Muscle layer of colon (tissue), 2 donors: Measurements from ENCODE around the gene PIH1D1.
"Not testable (repeated sequence)": the region's sequence is repeated elsewhere in the genome, so short reads cannot be mapped to it uniquely, and the experiment has no call there.

Source experiments
- H3K27ac ChIP-seq: one replicate; pipeline ENCODE4 v1.7.0; 2013; ENCODE audit warnings: low read depth, mild to moderate bottlenecking, low read length, moderate library complexity
- H3K27me3 ChIP-seq, 2 donors: one replicate each; pipeline ENCODE4 v1.7.0; 2013; ENCODE audit warnings: low read length in 2 of 2, mild to moderate bottlenecking in 2 of 2; ENCODE audit not compliant: insufficient read depth in 2 of 2, control insufficient read depth in 1 of 2
- H3K36me3 ChIP-seq: one replicate; pipeline ENCODE4 v1.7.0; 2013; ENCODE audit warnings: mild to moderate bottlenecking, low read length; ENCODE audit not compliant: insufficient read depth
- H3K4me1 ChIP-seq: one replicate; pipeline ENCODE4 v1.7.0; 2013; ENCODE audit warnings: mild to moderate bottlenecking, low read length; ENCODE audit not compliant: insufficient read depth
- H3K4me3 ChIP-seq, 2 donors: one replicate each; pipeline ENCODE4 v1.7.0; 2013; ENCODE audit warnings: low read length in 2 of 2, low read depth in 1 of 2, mild to moderate bottlenecking in 1 of 2, moderate library complexity in 1 of 2
- H3K9ac ChIP-seq: one replicate; pipeline ENCODE4 v1.7.0; 2013; ENCODE audit warnings: low read length
- H3K9me3 ChIP-seq: one replicate; pipeline ENCODE4 v1.7.0; 2013; ENCODE audit warnings: mild to moderate bottlenecking, low read length
- donor health status: abdominal sarcoma.
- donor health status: Adenocarcinoma of cecum.

The PIH1D1 gene

DNA sequence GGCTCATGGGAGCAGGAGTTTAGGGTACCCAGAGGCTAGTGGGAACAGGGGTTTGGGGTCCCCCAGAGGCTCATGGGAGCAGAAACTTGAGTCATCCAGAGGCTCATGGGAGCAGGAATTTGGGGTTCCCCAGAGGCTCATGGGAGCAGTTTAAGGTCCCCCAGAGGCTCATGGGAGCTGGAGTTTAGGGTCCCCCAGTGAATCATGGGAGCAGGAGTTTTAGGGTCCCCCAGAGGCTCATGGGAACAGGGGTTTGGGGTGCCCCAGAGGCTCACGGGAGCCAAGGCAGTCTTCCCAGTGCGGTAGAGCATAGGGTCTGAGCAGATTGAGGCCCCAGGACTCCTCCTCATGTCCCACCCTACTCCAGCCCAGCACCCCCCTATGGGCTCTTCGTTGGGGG is 13.8 kb upstream of the PIH1D1 start:
- no peak overlapping the region for H3K9ac ChIP-seq
- no peaks in the 10 kb centered on the region for H3K9me3 ChIP-seq
- H3K4me3 ChIP-seq = no peak overlapping the region
- H3K4me1 ChIP-seq = no peaks in the 10 kb centered on the region
- no peaks in the 10 kb centered on the region for H3K36me3 ChIP-seq
- H3K27ac ChIP-seq = no peak overlapping the region
- no peaks in the 10 kb centered on the region for H3K27me3 ChIP-seq

DNA sequence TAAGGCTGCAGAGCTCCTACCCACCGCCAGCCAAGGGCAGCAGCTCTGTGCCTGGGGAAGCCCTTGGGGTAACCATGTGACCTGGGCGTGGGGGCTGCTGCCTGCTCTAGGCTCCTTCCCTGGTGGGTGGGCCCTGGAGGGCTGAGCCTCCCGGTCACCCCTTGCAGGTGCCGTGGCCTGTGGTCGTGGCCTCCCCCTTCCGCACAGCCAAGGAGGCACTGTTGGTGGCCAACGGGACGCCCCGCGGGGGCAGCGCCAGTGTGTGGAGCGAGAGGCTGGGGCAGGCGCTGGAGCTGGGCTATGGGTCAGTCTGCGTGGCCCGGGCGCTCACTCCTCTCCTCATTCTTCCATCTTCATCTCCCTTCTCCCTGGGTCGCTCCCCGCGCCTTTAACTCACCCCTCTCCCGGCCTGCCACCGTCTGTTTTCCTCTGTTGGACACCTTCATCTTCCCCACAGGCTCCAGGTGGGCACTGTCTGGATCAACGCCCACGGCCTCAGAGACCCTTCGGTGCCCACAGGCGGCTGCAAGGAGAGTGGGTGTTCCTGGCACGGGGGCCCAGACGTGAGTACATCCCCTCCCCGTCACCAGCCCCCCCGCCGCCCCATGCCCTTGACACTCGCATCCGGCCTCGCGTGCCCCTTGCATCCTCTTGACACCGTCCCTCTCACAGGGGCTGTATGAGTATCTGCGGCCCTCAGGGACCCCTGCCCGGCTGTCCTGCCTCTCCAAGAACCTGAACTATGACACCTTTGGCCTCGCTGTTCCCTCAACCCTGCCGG is 12.5 kb upstream of the PIH1D1 start:
- Histone ChIP-seq H3K4me3 (no peak overlapping the region), H3K4me1 (no peaks in the 10 kb centered on the region), H3K9ac (no peak overlapping the region), H3K27ac (no peak overlapping the region), H3K27me3 (no peaks in the 10 kb centered on the region), H3K9me3 (no peaks in the 10 kb centered on the region), H3K36me3 (no peaks in the 10 kb centered on the region)

DNA sequence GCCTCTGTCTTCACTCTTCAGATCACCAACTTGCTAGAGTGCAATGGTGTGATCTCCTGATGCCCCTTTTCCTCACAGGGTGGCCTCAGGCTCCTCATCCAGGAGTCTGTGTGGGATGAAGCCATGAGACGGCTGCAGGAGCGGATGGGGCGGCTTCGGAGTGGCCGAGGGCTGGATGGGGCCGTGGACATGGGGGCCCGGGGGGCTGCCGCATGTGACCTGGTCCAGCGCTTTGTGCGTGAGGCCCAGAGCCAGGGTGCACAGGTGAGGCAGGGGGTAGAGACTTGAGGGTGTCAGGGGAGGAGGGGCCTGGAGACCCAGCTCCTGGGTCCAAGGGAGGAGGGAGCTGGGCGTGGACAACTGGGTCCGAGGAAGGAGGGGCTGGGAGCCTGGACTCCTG is 10.9 kb upstream of the PIH1D1 start:
- Histone ChIP-seq H3K9me3 (no peaks in the 10 kb centered on the region), H3K9ac (no peak overlapping the region), H3K4me3 (no peak overlapping the region), H3K27ac (no peak overlapping the region), H3K36me3 (no peaks in the 10 kb centered on the region), H3K4me1 (no peaks in the 10 kb centered on the region), H3K27me3 (no peaks in the 10 kb centered on the region)

DNA sequence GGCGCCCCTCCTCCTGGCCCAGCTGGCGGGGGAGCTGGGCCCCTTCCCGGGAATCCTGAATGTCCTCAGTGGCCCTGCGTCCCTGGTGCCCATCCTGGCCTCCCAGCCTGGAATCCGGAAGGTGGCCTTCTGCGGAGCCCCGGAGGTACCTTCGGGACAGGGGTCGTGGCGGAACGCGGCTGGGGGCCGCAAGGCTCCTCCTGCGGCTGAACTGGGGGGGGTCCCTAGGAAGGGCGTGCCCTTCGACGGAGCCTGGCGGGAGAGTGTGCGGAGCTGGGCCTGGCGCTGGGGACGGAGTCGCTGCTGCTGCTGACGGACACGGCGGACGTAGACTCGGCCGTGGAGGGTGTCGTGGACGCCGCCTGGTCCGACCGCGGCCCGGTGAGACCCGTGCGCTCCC is 10.0 kb upstream of the PIH1D1 start:
- H3K27me3 ChIP-seq = no peaks in the 10 kb centered on the region
- H3K27ac ChIP-seq = no peak overlapping the region
- H3K4me1 ChIP-seq = no peaks in the 10 kb centered on the region
- no peaks in the 10 kb centered on the region for H3K9me3 ChIP-seq
- no peaks in the 10 kb centered on the region for H3K36me3 ChIP-seq
- H3K9ac ChIP-seq = no peak overlapping the region
- H3K4me3 ChIP-seq = no peak overlapping the region

DNA sequence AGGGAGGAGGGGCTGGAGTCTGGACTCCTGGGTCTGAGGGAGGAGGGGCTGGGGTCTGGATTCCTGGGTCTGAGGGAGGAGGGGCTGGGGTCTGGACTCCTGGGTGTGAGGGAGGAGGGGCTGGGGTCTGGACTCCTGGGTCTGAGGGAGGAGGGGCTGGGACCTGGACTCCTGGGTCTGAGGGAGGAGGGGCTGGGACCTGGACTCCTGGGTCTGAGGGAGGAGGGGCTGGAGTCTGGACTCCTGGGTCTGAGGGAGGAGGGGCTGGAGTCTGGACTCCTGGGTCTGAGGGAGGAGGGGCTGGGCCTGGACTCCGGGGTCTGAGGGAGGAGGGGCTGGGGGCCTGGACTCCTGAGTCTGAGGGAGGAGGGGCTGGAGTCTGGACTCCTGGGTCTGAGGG is 9.5 kb upstream of the PIH1D1 start:
- H3K9me3 ChIP-seq, H3K4me1 ChIP-seq, H3K27ac ChIP-seq, H3K27me3 ChIP-seq, H3K4me3 ChIP-seq, H3K9ac ChIP-seq, H3K36me3 ChIP-seq: not testable (repeated sequence)

DNA sequence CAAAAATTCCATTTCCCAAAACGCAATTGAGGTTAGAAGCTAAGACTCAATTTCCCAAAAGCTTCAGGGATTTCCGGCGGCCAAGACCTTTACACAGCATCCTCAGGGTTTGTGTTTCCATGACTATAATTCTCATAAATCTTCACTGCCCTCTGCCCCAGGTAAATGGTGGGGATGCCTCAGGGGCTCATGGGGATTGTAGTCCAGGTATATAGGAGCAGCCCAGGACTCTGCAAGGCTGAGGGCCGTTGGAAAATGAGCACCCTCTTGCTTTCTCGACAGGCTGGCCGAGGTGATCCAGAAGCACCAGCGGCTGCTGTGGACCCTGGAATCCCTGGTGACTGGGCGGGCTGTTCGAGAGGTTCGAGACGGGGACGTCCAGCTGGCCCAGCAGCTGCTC is 7.8 kb upstream of the PIH1D1 start:
- peaks cover 1% of the 10 kb centered on the region for H3K4me1 ChIP-seq
- H3K9ac ChIP-seq = no peak overlapping the region
- H3K4me3 ChIP-seq = no peak overlapping the region
- H3K9me3 ChIP-seq = no peaks in the 10 kb centered on the region
- H3K27ac ChIP-seq = no peak overlapping the region
- no peaks in the 10 kb centered on the region for H3K27me3 ChIP-seq
- no peaks in the 10 kb centered on the region for H3K36me3 ChIP-seq

DNA sequence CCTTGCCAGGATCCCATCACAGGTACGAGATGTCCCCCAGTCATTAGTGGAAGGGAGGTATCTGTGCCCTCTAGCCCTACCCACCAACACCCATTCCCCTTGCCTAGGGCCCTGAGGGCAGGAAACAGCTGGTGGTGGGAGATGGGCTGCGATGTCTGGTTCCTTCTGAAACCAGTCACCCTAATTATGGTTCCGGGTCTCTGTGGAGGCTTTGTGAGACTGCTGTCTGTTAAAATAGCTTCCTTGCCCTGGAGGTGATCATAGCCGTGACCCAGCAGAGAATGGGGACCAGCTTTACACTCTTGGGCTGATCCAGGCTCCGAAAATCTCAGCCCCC is 6.9 kb upstream of the PIH1D1 start:
- H3K27me3 ChIP-seq = no peaks in the 10 kb centered on the region
- H3K9ac ChIP-seq = no peak overlapping the region
- no peaks in the 10 kb centered on the region for H3K9me3 ChIP-seq
- H3K4me3 ChIP-seq = no peak overlapping the region
- no peaks in the 10 kb centered on the region for H3K36me3 ChIP-seq
- H3K4me1 ChIP-seq = peaks cover 8% of the 10 kb centered on the region
- H3K27ac ChIP-seq = no peak overlapping the region

DNA sequence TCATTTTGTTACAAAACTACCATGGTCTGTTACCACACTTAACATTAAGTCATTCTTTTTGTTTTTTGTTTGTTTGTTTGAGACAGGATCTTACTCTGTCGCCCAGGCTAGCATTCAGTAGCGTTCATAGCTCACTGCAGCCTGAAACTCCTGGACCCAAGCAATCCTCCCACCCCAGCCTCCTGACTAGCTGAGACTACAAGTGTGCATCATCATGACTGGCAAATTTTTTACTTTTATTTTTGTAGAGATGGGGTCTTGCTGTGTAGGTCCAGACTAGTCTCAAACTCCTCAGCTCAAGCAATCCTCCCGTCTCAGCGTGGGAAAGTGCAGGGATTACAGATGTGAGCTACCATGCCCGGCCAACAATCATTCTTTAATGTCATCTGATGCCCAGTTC is 4.7 kb upstream of the PIH1D1 start:
- Histone ChIP-seq H3K9ac (no peak overlapping the region), H3K9me3 (no peaks in the 10 kb centered on the region), H3K27ac (no peak overlapping the region), H3K27me3 (no peaks in the 10 kb centered on the region), H3K36me3 (no peaks in the 10 kb centered on the region), H3K4me1 (peaks cover 8% of the 10 kb centered on the region), H3K4me3 (no peak overlapping the region)

DNA sequence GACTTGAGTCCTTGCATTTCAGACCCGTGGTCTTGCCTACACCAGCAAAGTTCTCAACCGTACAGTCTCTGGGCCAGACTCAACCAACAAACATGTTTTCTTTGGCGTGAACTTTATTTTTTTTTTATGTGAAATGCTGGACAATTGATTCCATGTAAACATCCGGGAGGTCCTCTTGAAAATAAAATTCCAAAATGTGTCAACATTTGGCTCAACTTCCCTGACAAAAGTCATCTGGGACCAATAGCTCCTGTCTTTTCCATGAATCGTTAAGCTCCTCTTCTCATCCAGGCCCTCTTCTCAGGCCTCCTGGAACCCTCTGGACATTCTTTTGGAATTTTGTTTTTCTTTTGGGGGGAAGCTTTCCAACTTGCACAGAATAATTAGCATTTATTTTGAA is 4.2 kb upstream of the PIH1D1 start:
- Histone ChIP-seq H3K9me3 (no peaks in the 10 kb centered on the region), H3K36me3 (no peaks in the 10 kb centered on the region), H3K27me3 (no peaks in the 10 kb centered on the region), H3K27ac (no peak overlapping the region), H3K9ac (no peak overlapping the region), H3K4me3 (no peak overlapping the region), H3K4me1 (peaks cover 9% of the 10 kb centered on the region)

DNA sequence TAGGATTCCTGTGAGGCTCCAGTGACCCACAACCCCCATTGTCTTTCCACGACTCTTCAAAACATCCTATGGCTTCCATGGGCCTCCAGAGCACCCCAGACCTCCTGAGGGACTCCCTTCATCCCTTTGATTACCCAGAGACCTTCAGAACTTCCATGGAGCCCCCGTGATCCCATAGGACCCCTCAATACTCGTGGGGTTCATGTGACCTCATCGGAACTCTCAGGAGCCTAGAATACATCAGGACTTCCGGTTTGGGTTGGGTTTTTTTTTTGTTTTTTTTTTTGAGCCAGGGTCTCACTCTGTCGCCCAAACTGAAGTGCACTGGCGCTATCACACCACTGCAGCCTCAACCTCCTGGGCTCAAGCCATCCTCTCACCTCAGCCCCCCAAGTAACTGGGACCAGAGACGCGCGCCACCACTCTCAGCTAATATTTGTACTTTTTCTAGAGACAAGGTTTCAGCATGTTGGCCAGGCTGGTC is 2.2 kb upstream of the PIH1D1 start:
- no peaks in the 10 kb centered on the region for H3K9me3 ChIP-seq

DNA sequence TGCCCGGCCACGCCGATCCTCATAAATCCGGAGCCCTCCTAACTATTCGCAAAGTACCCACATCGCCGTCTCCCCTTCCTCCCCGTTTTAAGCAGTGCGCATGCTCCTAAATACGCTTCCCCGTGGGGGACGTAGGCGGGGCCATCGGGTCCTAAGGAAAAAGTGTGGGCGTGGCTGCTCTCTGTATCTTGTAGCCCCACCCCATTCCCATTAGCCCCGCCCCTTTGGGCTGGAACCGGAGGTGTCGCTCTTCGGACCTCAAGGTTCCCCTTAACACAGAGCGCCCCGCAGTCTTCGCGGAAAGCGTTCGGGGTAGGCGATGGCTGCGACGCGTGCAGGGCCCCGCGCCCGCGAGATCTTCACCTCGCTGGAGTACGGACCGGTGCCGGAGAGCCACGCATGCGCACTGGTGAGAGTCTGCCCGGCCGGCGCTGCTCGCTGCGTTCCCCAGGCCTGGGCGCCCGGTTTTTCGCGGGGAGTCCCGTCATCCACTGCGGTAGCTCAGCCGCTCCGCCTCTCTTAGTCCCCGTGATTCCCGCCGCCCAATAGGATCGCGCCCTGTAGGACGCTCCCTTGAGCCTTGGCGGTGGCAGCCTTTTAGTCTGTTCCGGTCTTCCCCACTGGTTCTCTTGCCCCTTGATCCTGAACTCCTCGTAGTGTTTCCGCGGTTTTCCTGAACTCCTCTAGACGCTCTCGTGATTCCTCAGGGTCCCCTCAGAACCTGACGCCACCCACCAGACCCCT is 1.6 kb upstream of the PIH1D1 start, which contains the start of gene ALDH16A1:
Gene ALDH16A1, plus strand, starts transcription at position 213 of the 744 bp plus-strand sequence. Its CDS starts 107 bp downstream, at position 320.
- peak within 1 kb of the TSS; percentile 40 to 91 for H3K4me3 ChIP-seq
- peaks cover 10% of the 10 kb centered on the region for H3K36me3 ChIP-seq
- H3K27ac ChIP-seq = peak within 1 kb of the TSS; percentile 75
- peak within 1 kb of the TSS; percentile 86 for H3K9ac ChIP-seq
- H3K27me3 ChIP-seq = no peaks in the 10 kb centered on the region
- H3K9me3 ChIP-seq = no peaks in the 10 kb centered on the region
- H3K4me1 ChIP-seq = peaks cover 12% of the 10 kb centered on the region

More for the DNA sequence above, 2.2 kb upstream of the PIH1D1 start:
- H3K27ac ChIP-seq = peak overlapping the region; percentile 75
- peaks cover 12% of the 10 kb centered on the region for H3K4me1 ChIP-seq
- H3K4me3 ChIP-seq = peak overlapping the region; percentile 40 to 80
- H3K27me3 ChIP-seq = no peaks in the 10 kb centered on the region
- peak overlapping the region; percentile 86 for H3K9ac ChIP-seq
- H3K36me3 ChIP-seq = peaks cover 7% of the 10 kb centered on the region
